ENCODE results near the gene SAAL1. TPM values are rescaled to one million over a fixed set of nuclear protein-coding genes. Genes with fewer than 3 reads are reported as not detected.
A peak's percentile ranks its signal among the peaks of the same experiment; 100 is the strongest.

SAAL1 gene
- total RNA-seq, 1 experiment from 2014 or later = 34.3 TPM

DNA sequence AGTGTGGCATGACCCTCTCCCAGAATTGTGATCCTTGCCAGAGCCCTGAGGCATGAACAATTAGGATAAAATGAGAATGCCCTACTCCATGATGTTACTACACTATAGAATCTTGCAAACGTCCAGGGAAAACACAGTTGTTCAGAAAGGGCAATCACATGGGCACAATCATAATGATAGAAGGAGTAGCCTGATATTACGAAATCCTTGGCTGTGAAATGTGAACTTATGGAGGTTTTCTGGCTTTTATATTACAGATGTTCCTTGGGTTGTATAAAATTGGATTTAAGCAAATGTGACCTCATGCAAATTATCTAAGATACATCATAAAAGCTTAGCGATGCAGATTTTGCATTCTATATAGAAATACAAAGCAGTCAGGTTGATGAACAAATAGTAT lies 30.4 kb downstream of the SAAL1 start:
- H3K9me3 Mint-ChIP-seq (ENCODE audit: unreplicated experiment) = no peaks in the 10 kb centered on the region
- TF ChIP-seq, protein P1, sequence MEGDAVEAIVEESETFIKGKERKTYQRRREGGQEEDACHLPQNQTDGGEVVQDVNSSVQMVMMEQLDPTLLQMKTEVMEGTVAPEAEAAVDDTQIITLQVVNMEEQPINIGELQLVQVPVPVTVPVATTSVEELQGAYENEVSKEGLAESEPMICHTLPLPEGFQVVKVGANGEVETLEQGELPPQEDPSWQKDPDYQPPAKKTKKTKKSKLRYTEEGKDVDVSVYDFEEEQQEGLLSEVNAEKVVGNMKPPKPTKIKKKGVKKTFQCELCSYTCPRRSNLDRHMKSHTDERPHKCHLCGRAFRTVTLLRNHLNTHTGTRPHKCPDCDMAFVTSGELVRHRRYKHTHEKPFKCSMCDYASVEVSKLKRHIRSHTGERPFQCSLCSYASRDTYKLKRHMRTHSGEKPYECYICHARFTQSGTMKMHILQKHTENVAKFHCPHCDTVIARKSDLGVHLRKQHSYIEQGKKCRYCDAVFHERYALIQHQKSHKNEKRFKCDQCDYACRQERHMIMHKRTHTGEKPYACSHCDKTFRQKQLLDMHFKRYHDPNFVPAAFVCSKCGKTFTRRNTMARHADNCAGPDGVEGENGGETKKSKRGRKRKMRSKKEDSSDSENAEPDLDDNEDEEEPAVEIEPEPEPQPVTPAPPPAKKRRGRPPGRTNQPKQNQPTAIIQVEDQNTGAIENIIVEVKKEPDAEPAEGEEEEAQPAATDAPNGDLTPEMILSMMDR (IDR thresholded peaks at IDR 0.05; ENCODE audit: unreplicated experiment) = no peak
- peaks cover 27% of the 10 kb centered on the region for H3K36me3 Mint-ChIP-seq (ENCODE audit: insufficient read depth, unreplicated experiment)
- CTCF ChIA-PET = interaction anchor here (0.6 to 0.7 kb wide), 2 partner anchors 8 to 43 kb away, joined by 3 to 4 read pairs; no protein-coding TSS in a partner anchor
- POLR2A ChIA-PET = no interaction called here
- H3K27me3 Mint-ChIP-seq (ENCODE audit: insufficient read depth, unreplicated experiment) = no peaks in the 10 kb centered on the region
- H3K27ac Mint-ChIP-seq (ENCODE audit: low read depth, unreplicated experiment) = no peak overlapping the region
- H3K4me3 Mint-ChIP-seq (ENCODE audit: unreplicated experiment) = no peak overlapping the region
- intact Hi-C loops (cut with micrococcal nuclease) = no loop called here
- no peaks in the 10 kb centered on the region for H3K4me1 Mint-ChIP-seq (ENCODE audit: insufficient read depth, unreplicated experiment)
- DNase-seq (ENCODE audit: unreplicated experiment) = peak; percentile 2
- BruUV-seq (replicated peaks) = no TSS peak

DNA sequence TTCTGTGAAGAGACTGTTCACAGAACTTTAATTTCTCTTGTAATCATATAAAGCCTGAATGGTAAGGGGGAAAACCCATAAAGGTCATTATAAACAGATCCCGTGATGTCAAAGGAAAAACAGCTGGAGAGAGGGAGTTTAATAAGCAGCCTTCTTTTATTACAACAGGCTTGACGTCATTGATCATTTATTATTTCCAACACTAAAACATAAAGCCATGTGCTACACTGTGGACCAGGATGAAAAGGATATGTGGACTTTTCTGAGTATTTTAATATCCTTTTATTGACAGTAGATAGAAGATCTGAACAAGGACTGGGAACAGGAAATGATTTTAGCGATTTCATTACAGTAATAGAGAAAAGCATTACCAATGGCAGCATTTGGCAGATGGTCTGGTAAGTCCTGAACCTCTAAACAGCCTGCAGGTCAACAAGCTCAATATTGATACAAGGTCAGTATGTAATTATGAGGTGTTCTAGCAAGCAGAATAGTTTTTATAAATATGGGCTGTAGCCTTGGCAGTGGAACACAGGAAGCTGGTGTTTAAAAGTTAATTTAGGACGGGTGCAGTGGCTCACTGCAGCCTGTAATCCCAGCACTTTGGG lies 34.7 kb downstream of the SAAL1 start:
- Mint-ChIP-seq H3K27ac (ENCODE audit: low read depth, unreplicated experiment) (no peak overlapping the region), H3K27me3 (ENCODE audit: insufficient read depth, unreplicated experiment) (no peaks in the 10 kb centered on the region), H3K36me3 (ENCODE audit: insufficient read depth, unreplicated experiment) (peaks cover 5% of the 10 kb centered on the region), H3K9me3 (ENCODE audit: unreplicated experiment) (no peaks in the 10 kb centered on the region), H3K4me3 (ENCODE audit: unreplicated experiment) (no peak overlapping the region), H3K4me1 (ENCODE audit: insufficient read depth, unreplicated experiment) (no peaks in the 10 kb centered on the region)
- intact Hi-C loops (cut with micrococcal nuclease) = no loop called here
- TF ChIP-seq, protein P1 (IDR thresholded peaks at IDR 0.05; ENCODE audit: unreplicated experiment) = no peak
- CTCF ChIA-PET = interaction anchor here (1.2 kb wide), 1 partner anchor 45 kb away, joined by 4 read pairs; no protein-coding TSS in a partner anchor
- POLR2A ChIA-PET = no interaction called here
- no TSS peak for BruUV-seq (replicated peaks)
- no peak for DNase-seq (ENCODE audit: unreplicated experiment)

DNA sequence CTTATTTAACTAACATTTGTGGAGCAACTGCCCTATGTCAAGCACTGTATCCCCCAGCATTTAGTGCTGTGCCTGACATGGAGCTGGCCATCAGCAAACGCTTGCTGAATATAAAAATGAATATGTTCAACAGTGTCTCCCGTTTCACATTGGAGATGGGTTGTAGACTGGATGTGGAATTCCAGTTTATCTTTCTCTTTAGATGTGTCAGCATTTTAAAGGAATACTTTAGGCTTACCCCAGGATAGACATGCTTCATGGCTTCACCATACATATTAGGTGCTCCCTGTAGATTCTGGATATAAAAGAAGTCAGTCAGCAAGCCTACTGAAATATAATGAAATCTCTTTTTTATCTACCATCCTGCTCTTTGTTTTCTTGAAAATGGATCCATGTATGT lies 38.5 kb downstream of the SAAL1 start:
- BruUV-seq (replicated peaks) = no TSS peak
- TF ChIP-seq, protein P1 (IDR thresholded peaks at IDR 0.05; ENCODE audit: unreplicated experiment) = no peak
- POLR2A ChIA-PET = interaction anchor here (0.7 to 1.4 kb wide), 2 partner anchors 13 to 79 kb away, joined by 3 to 5 read pairs; no protein-coding TSS in a partner anchor
- H3K27ac Mint-ChIP-seq (ENCODE audit: low read depth, unreplicated experiment) = no peak overlapping the region
- DNase-seq (ENCODE audit: unreplicated experiment) = no peak
- no peaks in the 10 kb centered on the region for H3K27me3 Mint-ChIP-seq (ENCODE audit: insufficient read depth, unreplicated experiment)
- no peaks in the 10 kb centered on the region for H3K4me1 Mint-ChIP-seq (ENCODE audit: insufficient read depth, unreplicated experiment)
- no peak overlapping the region for H3K4me3 Mint-ChIP-seq (ENCODE audit: unreplicated experiment)
- intact Hi-C loops (cut with micrococcal nuclease) = no loop called here
- CTCF ChIA-PET = interaction anchor here (0.7 to 1.4 kb wide), 3 partner anchors 8 to 273 kb away, joined by 3 to 5 read pairs (median 3); no protein-coding TSS in a partner anchor
- peaks cover 4% of the 10 kb centered on the region for H3K36me3 Mint-ChIP-seq (ENCODE audit: insufficient read depth, unreplicated experiment)
- H3K9me3 Mint-ChIP-seq (ENCODE audit: unreplicated experiment) = no peaks in the 10 kb centered on the region

DNA sequence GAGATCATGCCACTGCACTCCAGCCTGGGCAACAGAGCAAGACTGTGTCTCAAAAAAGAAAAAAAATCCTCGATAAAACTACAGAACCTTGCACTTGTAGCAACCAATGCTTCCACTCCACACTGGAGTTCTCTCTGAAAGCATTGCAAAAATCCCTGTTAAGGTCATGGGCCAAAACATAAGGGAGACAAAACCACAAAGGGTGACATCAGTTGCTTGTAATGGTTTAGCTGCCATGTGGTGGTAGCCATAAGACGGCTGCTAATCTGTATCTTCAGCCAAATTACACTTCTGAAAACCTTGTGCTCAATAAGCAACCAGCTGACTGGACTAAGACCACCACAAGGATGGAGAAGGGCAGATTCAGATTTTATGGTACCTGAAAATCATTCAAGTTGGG lies 39.3 kb downstream of the SAAL1 start:
- Mint-ChIP-seq H3K4me3 (ENCODE audit: unreplicated experiment) (no peak overlapping the region), H3K27ac (ENCODE audit: low read depth, unreplicated experiment) (no peak overlapping the region), H3K9me3 (ENCODE audit: unreplicated experiment) (no peaks in the 10 kb centered on the region), H3K4me1 (ENCODE audit: insufficient read depth, unreplicated experiment) (no peaks in the 10 kb centered on the region), H3K27me3 (ENCODE audit: insufficient read depth, unreplicated experiment) (no peaks in the 10 kb centered on the region), H3K36me3 (ENCODE audit: insufficient read depth, unreplicated experiment) (peaks cover 4% of the 10 kb centered on the region)
- TF ChIP-seq, protein P1 (IDR thresholded peaks at IDR 0.05; ENCODE audit: unreplicated experiment) = no peak
- no TSS peak for BruUV-seq (replicated peaks)
- DNase-seq (ENCODE audit: unreplicated experiment) = no peak
- intact Hi-C loops (cut with micrococcal nuclease) = no loop called here
- POLR2A ChIA-PET = no interaction called here
- CTCF ChIA-PET = interaction anchor here (1.1 to 1.4 kb wide), 2 partner anchors 9 to 78 kb away, joined by 3 to 5 read pairs; no protein-coding TSS in a partner anchor

Data from MCF 10A (cell line).